H1 (cell line): ENCODE measurements around the gene ABCC9.

Experiments used
- BRCA1 ChIP-seq: IDR thresholded peaks from 2 replicates; pipeline ENCODE4 v1.6.1; 2012; ENCODE audit warnings: low read depth, low read length, improper control_type of control experiment
- CBX5 ChIP-seq: fragments of 300-800, 300-1000 bp; sonication (generic); IDR thresholded peaks from 2 replicates; pipeline ENCODE4 v1.7.1; 2016; ENCODE audit warnings: antibody characterized with exemption, low read length, low read depth
- CTCF ChIP-seq, 3 experiments: IDR thresholded peaks; 1 replicate in 2 of 3; 2 replicates in 1 of 3; pipeline versions ENCODE4 v1.5.1 to v1.6.1; 2011; ENCODE audit warnings: low read length in 3 of 3, mild to moderate bottlenecking in 3 of 3, inconsistent platforms in 2 of 3, low read depth in 1 of 3, moderate library complexity in 1 of 3; ENCODE audit not compliant: insufficient read depth in 1 of 3; ENCODE audit errors: control extremely low read depth in 1 of 3
- EP300 ChIP-seq, 2 experiments: IDR thresholded peaks; 1 replicate in 1 of 2; 2 replicates in 1 of 2; pipeline ENCODE4 v1.6.1; 2011 to 2012; ENCODE audit warnings: low read depth in 2 of 2, low read length in 2 of 2, mild to moderate bottlenecking in 2 of 2, borderline replicate concordance in 1 of 2, inconsistent platforms in 1 of 2, moderate library complexity in 1 of 2
- EZH2 ChIP-seq: fragments of 200-600 bp; sonication (generic); IDR thresholded peaks from 2 replicates; pipeline ENCODE4 v1.7.1; 2012; ENCODE audit warnings: low read depth, mild to moderate bottlenecking, moderate library complexity, low read length, inconsistent platforms; ENCODE audit not compliant: severe bottlenecking
- MAX ChIP-seq: IDR thresholded peaks from 2 replicates; pipeline ENCODE4 v1.6.1; 2012; ENCODE audit warnings: inconsistent platforms
- NANOG ChIP-seq: IDR thresholded peaks from 2 replicates; pipeline ENCODE4 v1.6.1; 2011; ENCODE audit warnings: low read length, low read depth, mild to moderate bottlenecking, inconsistent platforms; ENCODE audit not compliant: insufficient read depth, poor library complexity, severe bottlenecking
- POLR2AphosphoS5 ChIP-seq: IDR thresholded peaks from 2 replicates; pipeline ENCODE4 v1.6.1; 2011; ENCODE audit warnings: low read depth, low read length
- RFX5 ChIP-seq: IDR thresholded peaks from 2 replicates; pipeline ENCODE4 v1.6.1; 2011; ENCODE audit warnings: low read depth, low read length, improper control_type of control experiment, borderline replicate concordance

GRCh38 chr12:21882635-21883034 lies 58.6 kb downstream of the ABCC9 start:
- TF ChIP-seq CTCF (IDR thresholded peaks at IDR 0.05; ENCODE audit: control extremely low read depth in 1 of 3, insufficient read depth in 1 of 3, low read depth in 1 of 3, low read length in 3 of 3) = no peak
- no peak for TF ChIP-seq RFX5
- no peak for TF ChIP-seq EZH2
- TF ChIP-seq CBX5 = no peak
- TF ChIP-seq POLR2AphosphoS5 = no peak
- no peak for TF ChIP-seq MAX
- TF ChIP-seq EP300 (IDR thresholded peaks at IDR 0.05; ENCODE audit: borderline replicate concordance in 1 of 2, low read depth in 2 of 2, low read length in 2 of 2) = no peak
- TF ChIP-seq BRCA1 = no peak
- TF ChIP-seq NANOG = no peak
